Osteoblast (primary cell): ENCODE data around the gene CCBE1. TPM values are rescaled to one million over a fixed set of nuclear protein-coding genes. Genes with fewer than 3 reads are reported as not detected.

Experiments
- DNase-seq: peaks from one replicate; pipeline ENCODE4 v3.0.0; 2011; ENCODE audit warnings: low spot score, mixed read lengths; ENCODE audit not compliant: insufficient read length; ENCODE audit errors: missing footprints
- H2AFZ ChIP-seq: 2 replicates; pipeline ENCODE4 v1.6.0; 2011; ENCODE audit warnings: mild to moderate bottlenecking, low read length
- H3K27ac ChIP-seq: 2 replicates; pipeline ENCODE4 v1.5.1; 2011; ENCODE audit warnings: mild to moderate bottlenecking, low read depth, low read length, moderate library complexity
- H3K27me3 ChIP-seq: 2 replicates; pipeline ENCODE4 v1.6.0; 2012; ENCODE audit warnings: mild to moderate bottlenecking, control low read depth, inconsistent platforms, low read length, moderate library complexity; ENCODE audit not compliant: insufficient read depth
- H3K36me3 ChIP-seq: 2 replicates; pipeline ENCODE4 v1.5.1; 2011; ENCODE audit warnings: mild to moderate bottlenecking, low read length, control low read depth, moderate library complexity; ENCODE audit not compliant: insufficient read depth
- H3K4me1 ChIP-seq: 2 replicates; pipeline ENCODE4 v1.5.1; 2011; ENCODE audit warnings: mild to moderate bottlenecking, low read length, control low read depth, moderate library complexity; ENCODE audit not compliant: insufficient read depth
- H3K4me2 ChIP-seq: 2 replicates; pipeline ENCODE4 v1.6.0; 2011; ENCODE audit warnings: mild to moderate bottlenecking, low read length; ENCODE audit not compliant: insufficient read depth
- H3K4me3 ChIP-seq: fragments of 200-600 bp; sonication (generic); 3 replicates; pipeline ENCODE4 v1.5.1; 2012; ENCODE audit warnings: mild to moderate bottlenecking, low read length, inconsistent platforms; ENCODE audit not compliant: insufficient read depth
- H3K79me2 ChIP-seq: 2 replicates; pipeline ENCODE4 v1.6.0; 2012; ENCODE audit warnings: mild to moderate bottlenecking, low read length, control low read depth, inconsistent platforms; ENCODE audit not compliant: insufficient read depth
- H3K9me3 ChIP-seq: 2 replicates; pipeline ENCODE4 v1.5.1; 2011; ENCODE audit warnings: low read depth, low read length, control low read depth
- H4K20me1 ChIP-seq: 2 replicates; pipeline ENCODE4 v1.6.0; 2012; ENCODE audit warnings: mild to moderate bottlenecking, low read length, control low read depth; ENCODE audit not compliant: insufficient read depth
- total RNA-seq: library from RNA; depleted of rRNA; stranded (reverse); fragments of >200 nt; gene quantifications from 2 replicates; pipeline ENCODE4 v1.2.3, GENCODE V29; 2012
- TF ChIP-seq, protein P1 (sequence below): IDR thresholded peaks from 2 replicates; pipeline ENCODE4 v1.5.1; 2011; ENCODE audit warnings: mild to moderate bottlenecking, low read depth, low read length, moderate library complexity; ENCODE audit errors: extremely low read depth

Gene CCBE1
- total RNA-seq, 1 donor, result 51.4 TPM

DNA sequence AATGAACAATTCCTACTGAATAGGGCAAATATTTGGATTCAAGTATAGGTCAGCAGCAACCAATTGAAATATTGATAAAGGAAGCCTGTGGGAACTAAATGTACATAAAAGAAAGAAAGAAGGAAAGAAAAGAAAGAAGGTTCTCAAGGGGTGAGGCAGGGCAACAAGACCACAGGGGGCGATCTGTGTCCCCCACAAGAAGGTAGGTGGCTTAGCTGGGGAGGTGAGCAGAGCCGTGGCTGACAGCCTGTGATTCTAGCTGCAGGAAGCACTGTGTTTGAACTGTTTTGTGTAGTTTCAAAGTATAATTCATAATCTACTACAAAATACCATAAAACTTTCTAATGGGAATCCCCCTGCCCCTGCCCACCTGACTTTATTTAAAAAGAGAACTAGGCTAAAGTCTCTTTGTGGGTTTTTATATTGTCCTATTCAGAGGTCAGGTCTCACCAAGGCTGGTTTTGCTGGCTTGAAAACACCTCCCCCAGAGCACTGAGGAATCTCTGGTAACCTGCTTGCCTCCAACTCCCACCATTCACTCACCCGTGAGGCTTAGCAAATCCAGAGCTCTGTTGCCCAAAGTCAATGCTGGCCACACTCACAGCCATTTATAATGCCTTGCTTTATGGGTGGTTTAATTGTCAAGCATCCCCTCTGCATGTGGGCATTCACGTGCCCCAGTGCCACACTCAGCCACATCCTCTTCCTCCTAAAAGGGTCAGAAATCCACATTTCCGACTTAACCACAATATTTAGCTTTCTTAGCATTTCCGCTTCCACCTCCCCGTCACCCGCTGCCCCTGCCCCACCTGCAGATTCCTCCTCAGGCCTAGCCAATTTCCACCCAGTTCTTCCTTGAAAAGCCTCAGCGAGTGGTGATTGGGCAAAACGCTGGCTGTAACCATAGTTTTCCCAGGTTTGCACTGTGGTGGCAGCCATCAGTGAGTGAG lies 301.7 kb downstream of the CCBE1 start:
- Histone ChIP-seq H3K27ac (no peak overlapping the region), H3K4me3 (no peak overlapping the region), H3K36me3 (no peaks in the 10 kb centered on the region), H4K20me1 (no peaks in the 10 kb centered on the region), H3K79me2 (no peaks in the 10 kb centered on the region), H3K4me1 (no peaks in the 10 kb centered on the region), H2AFZ (no peak overlapping the region), H3K4me2 (no peak overlapping the region), H3K9me3 (no peaks in the 10 kb centered on the region), H3K27me3 (no peaks in the 10 kb centered on the region)
- TF ChIP-seq, protein P1, sequence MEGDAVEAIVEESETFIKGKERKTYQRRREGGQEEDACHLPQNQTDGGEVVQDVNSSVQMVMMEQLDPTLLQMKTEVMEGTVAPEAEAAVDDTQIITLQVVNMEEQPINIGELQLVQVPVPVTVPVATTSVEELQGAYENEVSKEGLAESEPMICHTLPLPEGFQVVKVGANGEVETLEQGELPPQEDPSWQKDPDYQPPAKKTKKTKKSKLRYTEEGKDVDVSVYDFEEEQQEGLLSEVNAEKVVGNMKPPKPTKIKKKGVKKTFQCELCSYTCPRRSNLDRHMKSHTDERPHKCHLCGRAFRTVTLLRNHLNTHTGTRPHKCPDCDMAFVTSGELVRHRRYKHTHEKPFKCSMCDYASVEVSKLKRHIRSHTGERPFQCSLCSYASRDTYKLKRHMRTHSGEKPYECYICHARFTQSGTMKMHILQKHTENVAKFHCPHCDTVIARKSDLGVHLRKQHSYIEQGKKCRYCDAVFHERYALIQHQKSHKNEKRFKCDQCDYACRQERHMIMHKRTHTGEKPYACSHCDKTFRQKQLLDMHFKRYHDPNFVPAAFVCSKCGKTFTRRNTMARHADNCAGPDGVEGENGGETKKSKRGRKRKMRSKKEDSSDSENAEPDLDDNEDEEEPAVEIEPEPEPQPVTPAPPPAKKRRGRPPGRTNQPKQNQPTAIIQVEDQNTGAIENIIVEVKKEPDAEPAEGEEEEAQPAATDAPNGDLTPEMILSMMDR, result no peak
- no peak for DNase-seq

DNA sequence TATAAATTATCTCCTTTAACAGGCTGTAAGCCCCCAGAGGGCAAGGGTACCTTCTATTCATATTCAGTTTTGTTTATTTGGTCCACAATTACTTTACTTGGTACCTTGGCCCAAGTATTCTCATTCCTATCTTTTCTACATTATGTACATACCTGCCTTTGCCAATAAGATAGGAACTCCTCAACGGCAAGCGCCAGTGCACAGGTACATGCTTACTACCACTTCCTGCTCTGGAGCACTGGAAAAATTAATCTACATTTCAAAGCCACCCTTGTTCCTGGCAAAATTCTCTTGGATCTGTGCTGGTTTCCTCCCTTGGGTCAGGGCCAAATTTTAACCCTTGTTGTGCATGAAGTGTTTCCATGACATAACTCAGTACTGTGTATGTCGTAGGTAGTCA lies 303.8 kb downstream of the CCBE1 start:
- Histone ChIP-seq H3K9me3 (no peaks in the 10 kb centered on the region), H3K4me3 (no peak overlapping the region), H3K79me2 (no peaks in the 10 kb centered on the region), H3K27ac (no peak overlapping the region), H3K4me1 (no peaks in the 10 kb centered on the region), H4K20me1 (no peaks in the 10 kb centered on the region), H3K27me3 (no peaks in the 10 kb centered on the region), H3K36me3 (no peaks in the 10 kb centered on the region), H2AFZ (no peak overlapping the region), H3K4me2 (no peak overlapping the region)
- TF ChIP-seq, protein P1, result no peak
- DNase-seq, result no peak

GRCh38 chr18:59388817-59389216 lies 308.4 kb downstream of the CCBE1 start:
- TF ChIP-seq, protein P1, result no peak
- Histone ChIP-seq H3K36me3 (no peaks in the 10 kb centered on the region), H3K27ac (no peak overlapping the region), H3K4me1 (no peaks in the 10 kb centered on the region), H3K4me3 (no peak overlapping the region), H3K79me2 (no peaks in the 10 kb centered on the region), H2AFZ (no peak overlapping the region), H4K20me1 (no peaks in the 10 kb centered on the region), H3K27me3 (no peaks in the 10 kb centered on the region), H3K9me3 (no peaks in the 10 kb centered on the region), H3K4me2 (no peak overlapping the region)
- no peak for DNase-seq

DNA sequence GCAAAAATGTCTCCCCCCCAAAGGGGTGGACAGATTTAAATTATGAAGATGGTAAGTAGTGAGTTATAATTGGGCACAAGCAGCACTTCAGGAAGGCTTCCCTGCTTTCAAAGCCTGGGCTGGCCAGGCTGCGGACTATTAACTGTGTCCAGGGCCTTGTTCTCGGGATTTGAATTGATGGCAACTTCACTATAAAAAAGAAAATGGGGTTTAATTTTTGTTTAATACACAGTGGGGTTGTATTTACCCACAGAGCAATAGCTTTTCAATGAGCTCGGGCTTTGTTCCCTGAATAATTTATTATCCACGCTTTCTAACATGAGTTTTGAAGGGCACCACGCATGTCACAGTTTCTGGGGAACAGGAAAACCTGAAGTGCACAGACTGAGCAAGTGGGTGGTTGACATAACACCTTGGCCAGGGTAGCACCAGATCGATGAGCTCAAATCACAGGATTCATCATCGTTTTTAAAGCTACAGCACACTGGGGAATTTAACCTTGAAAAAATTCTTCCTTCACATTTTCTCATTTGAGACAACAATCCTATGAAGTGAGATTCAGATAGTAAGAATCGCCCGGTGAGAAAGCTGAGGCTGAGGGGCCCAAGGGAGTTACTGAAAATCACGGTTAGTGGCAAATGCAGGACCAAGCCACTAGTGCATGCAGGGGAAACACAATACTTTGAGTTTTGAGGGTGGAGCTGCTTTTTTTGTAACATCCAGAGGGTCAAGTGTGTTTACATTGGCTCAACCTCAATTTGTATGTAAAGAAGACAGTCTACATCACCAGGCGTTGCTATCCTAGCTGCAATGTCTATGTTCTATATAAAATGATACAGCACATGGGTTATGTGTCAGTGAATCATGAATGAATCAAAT lies 309.3 kb downstream of the CCBE1 start:
- TF ChIP-seq, protein P1, result no peak
- Histone ChIP-seq H3K27ac (no peak overlapping the region), H3K79me2 (no peaks in the 10 kb centered on the region), H3K4me3 (no peak overlapping the region), H3K4me2 (no peak overlapping the region), H3K9me3 (no peaks in the 10 kb centered on the region), H3K4me1 (no peaks in the 10 kb centered on the region), H3K27me3 (no peaks in the 10 kb centered on the region), H4K20me1 (no peaks in the 10 kb centered on the region), H3K36me3 (no peaks in the 10 kb centered on the region), H2AFZ (no peak overlapping the region)
- DNase-seq, result no peak
